C4-2B (cell line): ENCODE data around the gene SIRT3.
"Not testable (repeated sequence)": the region's sequence is repeated elsewhere in the genome, so short reads cannot be mapped to it uniquely, and the experiment has no call there.

Source experiments
- ZFX ChIP-seq: fragments of 450-650 bp; IDR thresholded peaks from 2 replicates; pipeline ENCODE4 v1.6.1; 2017
- TF ChIP-seq, protein P1 (sequence below): fragments of 450-650 bp; conservative IDR thresholded peaks from 2 replicates; pipeline ENCODE4 v1.5.1; 2017; ENCODE audit warnings: mild to moderate bottlenecking

- TF ChIP-seq, protein P1, sequence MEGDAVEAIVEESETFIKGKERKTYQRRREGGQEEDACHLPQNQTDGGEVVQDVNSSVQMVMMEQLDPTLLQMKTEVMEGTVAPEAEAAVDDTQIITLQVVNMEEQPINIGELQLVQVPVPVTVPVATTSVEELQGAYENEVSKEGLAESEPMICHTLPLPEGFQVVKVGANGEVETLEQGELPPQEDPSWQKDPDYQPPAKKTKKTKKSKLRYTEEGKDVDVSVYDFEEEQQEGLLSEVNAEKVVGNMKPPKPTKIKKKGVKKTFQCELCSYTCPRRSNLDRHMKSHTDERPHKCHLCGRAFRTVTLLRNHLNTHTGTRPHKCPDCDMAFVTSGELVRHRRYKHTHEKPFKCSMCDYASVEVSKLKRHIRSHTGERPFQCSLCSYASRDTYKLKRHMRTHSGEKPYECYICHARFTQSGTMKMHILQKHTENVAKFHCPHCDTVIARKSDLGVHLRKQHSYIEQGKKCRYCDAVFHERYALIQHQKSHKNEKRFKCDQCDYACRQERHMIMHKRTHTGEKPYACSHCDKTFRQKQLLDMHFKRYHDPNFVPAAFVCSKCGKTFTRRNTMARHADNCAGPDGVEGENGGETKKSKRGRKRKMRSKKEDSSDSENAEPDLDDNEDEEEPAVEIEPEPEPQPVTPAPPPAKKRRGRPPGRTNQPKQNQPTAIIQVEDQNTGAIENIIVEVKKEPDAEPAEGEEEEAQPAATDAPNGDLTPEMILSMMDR = peak; percentile 48
- not testable (repeated sequence) for TF ChIP-seq ZFX
Observed at GRCh38 chr11:268716-269145, 32.6 kb upstream of the SIRT3 start.
